HG03097 (cell line): ENCODE data around the gene SERPINA6.
"Not testable (repeated sequence)": the region's sequence is repeated elsewhere in the genome, so short reads cannot be mapped to it uniquely, and the experiment has no call there.

Experiments used
- ATAC-seq: cut with Tn5 transposase; IDR thresholded peaks from one replicate; pipeline ENCODE4 v1.9.1; 2021; ENCODE audit not compliant: unreplicated experiment, low FRiP score

SERPINA6 gene

GRCh38 chr14:94355191-94355794 is 32.2 kb upstream of the SERPINA6 start:
- no peak for ATAC-seq

- no peak for ATAC-seq
Measured at GRCh38 chr14:94354638-94355185, 31.6 kb upstream of the SERPINA6 start.

GRCh38 chr14:94354190-94354589 is 31.1 kb upstream of the SERPINA6 start:
- not testable (repeated sequence) for ATAC-seq

- ATAC-seq = no peak
Measured at GRCh38 chr14:94349276-94349675, 26.1 kb upstream of the SERPINA6 start.

GRCh38 chr14:94348836-94349235 is 25.7 kb upstream of the SERPINA6 start:
- no peak for ATAC-seq

GRCh38 chr14:94346841-94347240 is 23.7 kb upstream of the SERPINA6 start:
- peak; percentile 9 for ATAC-seq

- ATAC-seq = peak; percentile 57
Measured at GRCh38 chr14:94346065-94346786, 23.1 kb upstream of the SERPINA6 start.

GRCh38 chr14:94345344-94346064 is 22.4 kb upstream of the SERPINA6 start:
- no peak for ATAC-seq

GRCh38 chr14:94344389-94344788 is 21.3 kb upstream of the SERPINA6 start:
- ATAC-seq = no peak

- ATAC-seq = no peak
Measured at GRCh38 chr14:94343238-94344005, 20.3 kb upstream of the SERPINA6 start.

GRCh38 chr14:94342334-94342934 is 19.3 kb upstream of the SERPINA6 start:
- no peak for ATAC-seq

GRCh38 chr14:94341656-94342333 is 18.7 kb upstream of the SERPINA6 start:
- no peak for ATAC-seq

- ATAC-seq = no peak
Measured at GRCh38 chr14:94340533-94340932, 17.4 kb upstream of the SERPINA6 start.

- ATAC-seq = no peak
Measured at GRCh38 chr14:94338023-94338422, 14.9 kb upstream of the SERPINA6 start.

- no peak for ATAC-seq
Measured at GRCh38 chr14:94337274-94337673, 14.1 kb upstream of the SERPINA6 start.

GRCh38 chr14:94334872-94335271 is 11.7 kb upstream of the SERPINA6 start:
- no peak for ATAC-seq

- ATAC-seq = no peak
Measured at GRCh38 chr14:94332587-94332986, 9.5 kb upstream of the SERPINA6 start.

- no peak for ATAC-seq
Measured at GRCh38 chr14:94332063-94332583, 9.0 kb upstream of the SERPINA6 start.

GRCh38 chr14:94331462-94331861 is 8.3 kb upstream of the SERPINA6 start:
- ATAC-seq = no peak
